PC-9 (cell line): ENCODE results near the gene ERC2.

Experiments used
- CTCF ChIP-seq: fragments of 200-600 bp; sonication (generic); conservative IDR thresholded peaks from 2 replicates; pipeline ENCODE4 v1.6.1; 2017; ENCODE audit warnings: mixed run types, antibody characterized with exemption, mild to moderate bottlenecking, moderate library complexity
- EZH2 ChIP-seq: fragments of 200-600 bp; sonication (generic); IDR thresholded peaks from 2 replicates; pipeline ENCODE4 v1.8.0; 2017; ENCODE audit warnings: antibody characterized with exemption, low read depth

- no peak for TF ChIP-seq CTCF
- no peak for TF ChIP-seq EZH2
Observed at GRCh38 chr3:55608301-55608937, 859.8 kb downstream of the ERC2 start.
